ENCODE measurements around the gene MROH7.

The MROH7 gene

GRCh38 chr1:54695764-54696163 is 54.2 kb downstream of the MROH7 start:
- no peaks in the 10 kb centered on the region for H3K4me1 ChIP-seq (ENCODE audit: control insufficient read depth in 1 of 2, insufficient read depth in 2 of 2, low read length in 2 of 2)
- no peak overlapping the region for H3K4ac ChIP-seq (ENCODE audit: low read depth, low read length)
- H3K27me3 ChIP-seq (ENCODE audit: insufficient read depth, low read length) = no peaks in the 10 kb centered on the region
- H2BK120ac ChIP-seq (ENCODE audit: insufficient read depth, low read length, poor library complexity) = no peak overlapping the region
- no peak for DNase-seq
- H2AFZ ChIP-seq (ENCODE audit: insufficient read depth, low read length, poor library complexity) = no peak overlapping the region
- H4K8ac ChIP-seq (ENCODE audit: low read depth, low read length) = no peak overlapping the region
- no peak overlapping the region for H3K4me2 ChIP-seq (ENCODE audit: low read length)
- no peak overlapping the region for H3K14ac ChIP-seq (ENCODE audit: low read length)
- no peak overlapping the region for H2BK12ac ChIP-seq (ENCODE audit: low read length)
- H3K27ac ChIP-seq (ENCODE audit: low read depth, low read length) = no peak overlapping the region
- H4K91ac ChIP-seq (ENCODE audit: low read depth, low read length) = no peak overlapping the region
- H3K18ac ChIP-seq (ENCODE audit: low read length) = no peak overlapping the region
- H3K9me3 ChIP-seq (ENCODE audit: insufficient read depth, low read depth, low read length) = no peaks in the 10 kb centered on the region
- H3K4me3 ChIP-seq (ENCODE audit: low read depth, low read length) = no peak overlapping the region
- H2AK5ac ChIP-seq (ENCODE audit: low read length) = no peak overlapping the region
- no peak overlapping the region for H4K12ac ChIP-seq (ENCODE audit: low read depth, low read length)
- no peak overlapping the region for H2BK5ac ChIP-seq (ENCODE audit: low read depth, low read length, poor library complexity)
- H3K79me2 ChIP-seq (ENCODE audit: control insufficient read depth, insufficient read depth, low read length, poor library complexity) = no peaks in the 10 kb centered on the region
- no peak overlapping the region for H3K23ac ChIP-seq (ENCODE audit: low read length)
- H3K79me1 ChIP-seq (ENCODE audit: low read length) = no peaks in the 10 kb centered on the region
- no CpG with 5 or more reads among the region's 1 CpG for WGBS (ENCODE audit: extremely low coverage, insufficient coverage, insufficient read length)
- no peak overlapping the region for H3K9ac ChIP-seq (ENCODE audit: low read length)
- H3K36me3 ChIP-seq (ENCODE audit: control insufficient read depth in 1 of 2, insufficient read depth in 2 of 2, low read length in 2 of 2) = no peaks in the 10 kb centered on the region

- Histone ChIP-seq H2AFZ (ENCODE audit: insufficient read depth, low read length, poor library complexity) (no peak overlapping the region), H2BK120ac (ENCODE audit: insufficient read depth, low read length, poor library complexity) (no peak overlapping the region), H4K91ac (ENCODE audit: low read depth, low read length) (no peak overlapping the region), H2BK12ac (ENCODE audit: low read length) (no peak overlapping the region), H2BK5ac (ENCODE audit: low read depth, low read length, poor library complexity) (no peak overlapping the region), H3K79me2 (ENCODE audit: control insufficient read depth, insufficient read depth, low read length, poor library complexity) (no peaks in the 10 kb centered on the region), H3K23ac (ENCODE audit: low read length) (no peak overlapping the region), H3K4me1 (ENCODE audit: control insufficient read depth in 1 of 2, insufficient read depth in 2 of 2, low read length in 2 of 2) (no peaks in the 10 kb centered on the region), H3K27ac (ENCODE audit: low read depth, low read length) (no peak overlapping the region), H4K8ac (ENCODE audit: low read depth, low read length) (no peak overlapping the region), H3K36me3 (ENCODE audit: control insufficient read depth in 1 of 2, insufficient read depth in 2 of 2, low read length in 2 of 2) (no peaks in the 10 kb centered on the region), H3K14ac (ENCODE audit: low read length) (no peak overlapping the region), H3K9ac (ENCODE audit: low read length) (no peak overlapping the region), H2AK5ac (ENCODE audit: low read length) (no peak overlapping the region), H4K12ac (ENCODE audit: low read depth, low read length) (no peak overlapping the region), H3K27me3 (ENCODE audit: insufficient read depth, low read length) (no peaks in the 10 kb centered on the region), H3K9me3 (ENCODE audit: insufficient read depth, low read depth, low read length) (peaks cover 2% of the 10 kb centered on the region), H3K79me1 (ENCODE audit: low read length) (no peaks in the 10 kb centered on the region), H3K4ac (ENCODE audit: low read depth, low read length) (no peak overlapping the region), H3K18ac (ENCODE audit: low read length) (no peak overlapping the region), H3K4me3 (ENCODE audit: low read depth, low read length) (no peak overlapping the region), H3K4me2 (ENCODE audit: low read length) (no peak overlapping the region)
- DNase-seq = no peak
- 100% methylated on average over 2 of the region's 3 CpGs for WGBS (ENCODE audit: extremely low coverage, insufficient coverage, insufficient read length)
Observed at GRCh38 chr1:54696262-54696661, 54.7 kb downstream of the MROH7 start.

- Histone ChIP-seq H3K79me1 (ENCODE audit: low read length) (no peaks in the 10 kb centered on the region), H2AK5ac (ENCODE audit: low read length) (no peak overlapping the region)
- WGBS (ENCODE audit: extremely low coverage, insufficient coverage, insufficient read length) = no CpG with 5 or more reads among the region's 6 CpGs
Observed at GRCh38 chr1:54697896-54698295, 56.3 kb downstream of the MROH7 start.

GRCh38 chr1:54698346-54698745 is 56.8 kb downstream of the MROH7 start:
- H3K4me1 ChIP-seq (ENCODE audit: control insufficient read depth in 1 of 2, insufficient read depth in 2 of 2, low read length in 2 of 2) = no peaks in the 10 kb centered on the region
- no peak overlapping the region for H3K14ac ChIP-seq (ENCODE audit: low read length)
- no peaks in the 10 kb centered on the region for H3K79me2 ChIP-seq (ENCODE audit: control insufficient read depth, insufficient read depth, low read length, poor library complexity)
- H2BK120ac ChIP-seq (ENCODE audit: insufficient read depth, low read length, poor library complexity) = no peak overlapping the region
- H3K18ac ChIP-seq (ENCODE audit: low read length) = no peak overlapping the region
- no peak overlapping the region for H2BK5ac ChIP-seq (ENCODE audit: low read depth, low read length, poor library complexity)
- H2AFZ ChIP-seq (ENCODE audit: insufficient read depth, low read length, poor library complexity) = no peak overlapping the region
- H3K4me2 ChIP-seq (ENCODE audit: low read length) = no peak overlapping the region
- H4K8ac ChIP-seq (ENCODE audit: low read depth, low read length) = no peak overlapping the region
- H4K12ac ChIP-seq (ENCODE audit: low read depth, low read length) = no peak overlapping the region
- H2BK12ac ChIP-seq (ENCODE audit: low read length) = no peak overlapping the region
- H3K4me3 ChIP-seq (ENCODE audit: low read depth, low read length) = no peak overlapping the region
- no peak overlapping the region for H3K9ac ChIP-seq (ENCODE audit: low read length)
- H3K4ac ChIP-seq (ENCODE audit: low read depth, low read length) = no peak overlapping the region
- H4K91ac ChIP-seq (ENCODE audit: low read depth, low read length) = no peak overlapping the region
- H3K79me1 ChIP-seq (ENCODE audit: low read length) = no peaks in the 10 kb centered on the region
- no peak for DNase-seq
- no peaks in the 10 kb centered on the region for H3K36me3 ChIP-seq (ENCODE audit: control insufficient read depth in 1 of 2, insufficient read depth in 2 of 2, low read length in 2 of 2)
- peaks cover 2% of the 10 kb centered on the region for H3K9me3 ChIP-seq (ENCODE audit: insufficient read depth, low read depth, low read length)
- WGBS (ENCODE audit: extremely low coverage, insufficient coverage, insufficient read length) = no CpG with 5 or more reads among the region's 8 CpGs
- H2AK5ac ChIP-seq (ENCODE audit: low read length) = no peak overlapping the region
- H3K23ac ChIP-seq (ENCODE audit: low read length) = no peak overlapping the region
- H3K27me3 ChIP-seq (ENCODE audit: insufficient read depth, low read length) = no peaks in the 10 kb centered on the region
- H3K27ac ChIP-seq (ENCODE audit: low read depth, low read length) = no peak overlapping the region

More at GRCh38 chr1:54697896-54698295, 56.3 kb downstream of the MROH7 start:
- H4K8ac ChIP-seq (ENCODE audit: low read depth, low read length) = no peak overlapping the region
- H2BK120ac ChIP-seq (ENCODE audit: insufficient read depth, low read length, poor library complexity) = no peak overlapping the region
- H3K79me2 ChIP-seq (ENCODE audit: control insufficient read depth, insufficient read depth, low read length, poor library complexity) = no peaks in the 10 kb centered on the region
- peaks cover 2% of the 10 kb centered on the region for H3K9me3 ChIP-seq (ENCODE audit: insufficient read depth, low read depth, low read length)
- no peak overlapping the region for H3K14ac ChIP-seq (ENCODE audit: low read length)
- H3K27me3 ChIP-seq (ENCODE audit: insufficient read depth, low read length) = no peaks in the 10 kb centered on the region
- H3K18ac ChIP-seq (ENCODE audit: low read length) = no peak overlapping the region
- no peak overlapping the region for H2BK5ac ChIP-seq (ENCODE audit: low read depth, low read length, poor library complexity)
- H3K9ac ChIP-seq (ENCODE audit: low read length) = no peak overlapping the region
- no peak overlapping the region for H3K23ac ChIP-seq (ENCODE audit: low read length)
- no peak overlapping the region for H3K4me3 ChIP-seq (ENCODE audit: low read depth, low read length)
- no peak overlapping the region for H3K4ac ChIP-seq (ENCODE audit: low read depth, low read length)
- H3K27ac ChIP-seq (ENCODE audit: low read depth, low read length) = no peak overlapping the region
- H4K12ac ChIP-seq (ENCODE audit: low read depth, low read length) = no peak overlapping the region
- no peak overlapping the region for H2AFZ ChIP-seq (ENCODE audit: insufficient read depth, low read length, poor library complexity)
- no peaks in the 10 kb centered on the region for H3K36me3 ChIP-seq (ENCODE audit: control insufficient read depth in 1 of 2, insufficient read depth in 2 of 2, low read length in 2 of 2)
- DNase-seq = no peak
- H3K4me2 ChIP-seq (ENCODE audit: low read length) = no peak overlapping the region
- no peak overlapping the region for H4K91ac ChIP-seq (ENCODE audit: low read depth, low read length)
- H3K4me1 ChIP-seq (ENCODE audit: control insufficient read depth in 1 of 2, insufficient read depth in 2 of 2, low read length in 2 of 2) = no peaks in the 10 kb centered on the region
- no peak overlapping the region for H2BK12ac ChIP-seq (ENCODE audit: low read length)

Data from trophoblast cell (in vitro differentiated cells and primary cell).